Measurements from ENCODE around the gene MEX3A. TPM values are rescaled to one million over a fixed set of nuclear protein-coding genes. Genes with fewer than 3 reads are reported as not detected.

The MEX3A gene
- total and polyA plus RNA-seq, 3 donors from 2014 or later = 0.87 to 3.0 (median 2.4) TPM

GRCh38 chr1:156090138-156090839 is 8.0 kb upstream of the MEX3A start:
- no peak overlapping the region for H3K27ac ChIP-seq

GRCh38 chr1:156089704-156090103 is 7.4 kb upstream of the MEX3A start:
- Histone ChIP-seq H3K9me3 (no peaks in the 10 kb centered on the region), H3K4me1 (peaks cover 9% of the 10 kb centered on the region), H3K36me3 (ENCODE audit: low read depth, missing control alignments) (no peaks in the 10 kb centered on the region), H3K27ac (no peak overlapping the region), H3K4me3 (no peak overlapping the region), H3K27me3 (no peaks in the 10 kb centered on the region)
- intact Hi-C loops (cut with DNase I; ENCODE audit: low total_unique reads) = loop anchor here (5.0 kb wide), 1 partner anchor 133 kb away; no protein-coding TSS in a partner anchor
- no peak for DNase-seq
- no peak for TF ChIP-seq CTCF (IDR thresholded peaks at IDR 0.05)
- no peak for TF ChIP-seq POLR2A (IDR thresholded peaks at IDR 0.05)
- WGBS, 2 donors = 76 to 90% methylated on average over 5 to 6 of the region's 6 CpGs

More at GRCh38 chr1:156090138-156090839, 8.0 kb upstream of the MEX3A start:
- TF ChIP-seq CTCF (IDR thresholded peaks at IDR 0.05) (no peak), POLR2A (IDR thresholded peaks at IDR 0.05) (no peak)
- WGBS, 2 donors = 42% methylated on average over 5 of the region's 5 CpGs
- intact Hi-C loops (cut with DNase I; ENCODE audit: low total_unique reads) = loop anchor here (5.0 kb wide), 1 partner anchor 132 kb away; no protein-coding TSS in a partner anchor
- DNase-seq = peak; percentile 26
- no peaks in the 10 kb centered on the region for H3K9me3 ChIP-seq
- H3K27me3 ChIP-seq = no peaks in the 10 kb centered on the region
- peaks cover 9% of the 10 kb centered on the region for H3K4me1 ChIP-seq
- no peak overlapping the region for H3K4me3 ChIP-seq
- H3K36me3 ChIP-seq (ENCODE audit: low read depth, missing control alignments) = no peaks in the 10 kb centered on the region

- H3K4me1 ChIP-seq = peaks cover 20% of the 10 kb centered on the region
- no peak overlapping the region for H3K27ac ChIP-seq
- H3K36me3 ChIP-seq (ENCODE audit: low read depth, missing control alignments) = no peaks in the 10 kb centered on the region
- H3K4me3 ChIP-seq = no peak overlapping the region
- TF ChIP-seq CTCF (IDR thresholded peaks at IDR 0.05) (no peak), POLR2A (IDR thresholded peaks at IDR 0.05) (no peak)
- DNase-seq = peak; percentile 46
- intact Hi-C loops (cut with DNase I; ENCODE audit: low total_unique reads) = no loop called here
- H3K9me3 ChIP-seq = no peaks in the 10 kb centered on the region
- no peaks in the 10 kb centered on the region for H3K27me3 ChIP-seq
- 31 to 55% methylated on average over 1 of the region's 1 CpG for WGBS, 2 donors
Measured at GRCh38 chr1:156086256-156086662, 4.0 kb upstream of the MEX3A start.

- no peaks in the 10 kb centered on the region for H3K27me3 ChIP-seq
- intact Hi-C loops (cut with DNase I; ENCODE audit: low total_unique reads) = no loop called here
- no peak overlapping the region for H3K27ac ChIP-seq
- no peak for TF ChIP-seq POLR2A (IDR thresholded peaks at IDR 0.05)
- no peak for TF ChIP-seq CTCF (IDR thresholded peaks at IDR 0.05)
- peaks cover 24% of the 10 kb centered on the region for H3K4me1 ChIP-seq
- no peak overlapping the region for H3K4me3 ChIP-seq
- no peaks in the 10 kb centered on the region for H3K9me3 ChIP-seq
- DNase-seq = no peak
- 55% methylated on average over 7 of the region's 7 CpGs for WGBS, 2 donors
- no peaks in the 10 kb centered on the region for H3K36me3 ChIP-seq (ENCODE audit: low read depth, missing control alignments)
Measured at GRCh38 chr1:156083800-156084790, 1.8 kb upstream of the MEX3A start.

All from testis (tissue), 3 donors.